Neural cell (in vitro differentiated cells): ENCODE results near the gene HUNK. TPM values are rescaled to one million over a fixed set of nuclear protein-coding genes. Genes with fewer than 3 reads are reported as not detected.

Source experiments
- H2AFZ ChIP-seq: fragments of 200-600, 300-800 bp; sonication (generic), shearing (Covaris generic); 2 replicates; pipeline ENCODE4 v1.6.0; 2014; ENCODE audit warnings: low read depth, mild to moderate bottlenecking, antibody characterized with exemption, low read length, moderate library complexity
- H3F3A ChIP-seq: fragments of 200-600 bp; shearing (Covaris generic); 2 replicates; pipeline ENCODE4 v1.6.1; 2016; ENCODE audit warnings: mild to moderate bottlenecking, moderate library complexity, mixed read lengths, antibody characterized with exemption, low read length; ENCODE audit not compliant: insufficient read depth, poor library complexity, severe bottlenecking
- H3K27ac ChIP-seq: fragments of 200-600, 300-800 bp; sonication (generic), shearing (Covaris generic); 2 replicates; pipeline ENCODE4 v1.5.1; 2014; ENCODE audit warnings: mild to moderate bottlenecking, low read length, moderate library complexity
- H3K27me3 ChIP-seq: fragments of 300-800, 200-600 bp; sonication (generic), shearing (Covaris generic); 2 replicates; pipeline ENCODE4 v1.6.0; 2014; ENCODE audit warnings: mild to moderate bottlenecking, low read depth, low read length, moderate library complexity; ENCODE audit not compliant: insufficient read depth
- H3K36me3 ChIP-seq: fragments of 300-800, 200-600 bp; sonication (generic), shearing (Covaris generic); 2 replicates; pipeline ENCODE4 v1.5.1; 2014; ENCODE audit warnings: mild to moderate bottlenecking, antibody characterized with exemption, low read length, moderate library complexity; ENCODE audit not compliant: insufficient read depth
- H3K4me2 ChIP-seq: fragments of 300-800, 200-600 bp; sonication (generic), shearing (Covaris generic); 2 replicates; pipeline ENCODE4 v1.6.0; 2014; ENCODE audit warnings: mild to moderate bottlenecking, low read length
- H3K4me3 ChIP-seq: fragments of 300-800, 200-600 bp; sonication (generic), shearing (Covaris generic); 2 replicates; pipeline ENCODE4 v1.5.1; 2014; ENCODE audit warnings: mild to moderate bottlenecking, low read length, moderate library complexity
- H3K79me2 ChIP-seq: fragments of 200-600 bp; shearing (Covaris generic); replicated peaks from 2 replicates; pipeline ENCODE4 v1.6.0; 2014; ENCODE audit warnings: mild to moderate bottlenecking, low read length, moderate library complexity; ENCODE audit not compliant: insufficient read depth
- H3K9ac ChIP-seq: fragments of 300-800, 200-600 bp; sonication (generic), shearing (Covaris generic); 2 replicates; pipeline ENCODE4 v1.6.1; 2016; ENCODE audit warnings: mild to moderate bottlenecking, low read length, mixed read lengths
- H3K9me2 ChIP-seq: fragments of 200-600 bp; shearing (Covaris generic); 2 replicates; pipeline ENCODE4 v1.6.1; 2016; ENCODE audit warnings: mild to moderate bottlenecking, low read length, mixed read lengths; ENCODE audit not compliant: insufficient read depth
- H3K9me3 ChIP-seq: fragments of 200-600, 300-800 bp; sonication (generic), shearing (Covaris generic); 2 replicates; pipeline ENCODE4 v1.6.1; 2016; ENCODE audit warnings: mild to moderate bottlenecking, mixed run types, low read length, moderate library complexity, mixed read lengths
- H4K20me1 ChIP-seq: fragments of 200-600 bp; shearing (Covaris generic); 2 replicates; pipeline ENCODE4 v1.6.1; 2016; ENCODE audit warnings: mild to moderate bottlenecking, mixed run types; ENCODE audit not compliant: insufficient read depth
- CTCF ChIP-seq: fragments of 450-650 bp; IDR thresholded peaks from 2 replicates; pipeline ENCODE4 v1.5.1; 2014; ENCODE audit warnings: antibody characterized with exemption, mild to moderate bottlenecking, moderate library complexity; ENCODE audit not compliant: poor library complexity, severe bottlenecking
- EP300 ChIP-seq: fragments of 450-650 bp; conservative IDR thresholded peaks from 2 replicates; pipeline ENCODE4 v1.6.1; 2014; ENCODE audit warnings: antibody characterized with exemption, mild to moderate bottlenecking, moderate library complexity; ENCODE audit not compliant: poor library complexity, severe bottlenecking
- EZH2 ChIP-seq: fragments of 200-600, 300-800 bp; shearing (Covaris generic), sonication (generic); IDR thresholded peaks from 2 replicates; pipeline ENCODE4 v1.6.1; 2014; ENCODE audit warnings: antibody characterized with exemption, low read length, borderline replicate concordance, mild to moderate bottlenecking; ENCODE audit not compliant: insufficient read depth, poor library complexity, severe bottlenecking
- MXI1 ChIP-seq: fragments of 450-650 bp; conservative IDR thresholded peaks from 2 replicates; pipeline ENCODE4 v1.6.1; 2014; ENCODE audit warnings: antibody characterized with exemption, mild to moderate bottlenecking; ENCODE audit not compliant: poor library complexity, severe bottlenecking
- POLR2AphosphoS5 ChIP-seq: IDR thresholded peaks from 2 replicates; pipeline ENCODE4 v1.6.1; 2012
- RAD21 ChIP-seq: fragments of 450-650 bp; conservative IDR thresholded peaks from 2 replicates; pipeline ENCODE4 v1.6.1; 2014; ENCODE audit warnings: antibody characterized with exemption, mild to moderate bottlenecking, moderate library complexity
- REST ChIP-seq: IDR thresholded peaks from 2 replicates; pipeline ENCODE4 v1.6.1; 2012; ENCODE audit warnings: borderline replicate concordance
- SMC3 ChIP-seq: fragments of 450-650 bp; conservative IDR thresholded peaks from 2 replicates; pipeline ENCODE4 v1.6.1; 2014; ENCODE audit warnings: antibody characterized with exemption, mild to moderate bottlenecking, moderate library complexity; ENCODE audit not compliant: poor library complexity
- TAF1 ChIP-seq: IDR thresholded peaks from 2 replicates; pipeline ENCODE4 v1.6.1; 2012; ENCODE audit warnings: low read depth
- polyA plus RNA-seq: library from polyadenylated mRNA; depleted of rRNA; stranded (reverse); fragments of >200 nt; gene quantifications from 2 replicates; pipeline ENCODE4 v1.2.3, GENCODE V29; 2014

Gene HUNK
- polyA plus RNA-seq, 1 donor from 2014 or later = 9.3 TPM

- H3K27me3 ChIP-seq = no peaks in the 10 kb centered on the region
- H3K36me3 ChIP-seq = no peaks in the 10 kb centered on the region
- no peaks in the 10 kb centered on the region for H4K20me1 ChIP-seq
- no peak overlapping the region for H3K4me3 ChIP-seq
- H3F3A ChIP-seq = no peaks in the 10 kb centered on the region
- no peaks in the 10 kb centered on the region for H3K9me3 ChIP-seq
- TF ChIP-seq POLR2AphosphoS5 = no peak
- peaks cover 5% of the 10 kb centered on the region for H3K79me2 ChIP-seq
- no peak overlapping the region for H2AFZ ChIP-seq
- H3K27ac ChIP-seq = no peak overlapping the region
- no peaks in the 10 kb centered on the region for H3K9me2 ChIP-seq
- no peak overlapping the region for H3K9ac ChIP-seq
- no peak overlapping the region for H3K4me2 ChIP-seq
These were observed 45.5 kb downstream of the HUNK start for GRCh38 chr21:31918250-31918775.

- Histone ChIP-seq H3K27ac (no peak overlapping the region), H2AFZ (no peak overlapping the region), H3K36me3 (no peaks in the 10 kb centered on the region), H3K9me2 (no peaks in the 10 kb centered on the region), H3K27me3 (no peaks in the 10 kb centered on the region), H3K79me2 (peaks cover 5% of the 10 kb centered on the region), H3K9ac (no peak overlapping the region), H3K9me3 (no peaks in the 10 kb centered on the region), H3K4me2 (no peak overlapping the region), H4K20me1 (no peaks in the 10 kb centered on the region), H3K4me3 (no peak overlapping the region), H3F3A (no peaks in the 10 kb centered on the region)
- TF ChIP-seq RAD21 = no peak
- no peak for TF ChIP-seq REST
- no peak for TF ChIP-seq EP300
- no peak for TF ChIP-seq CTCF
- TF ChIP-seq MXI1 = no peak
- TF ChIP-seq POLR2AphosphoS5 = no peak
- no peak for TF ChIP-seq EZH2
- TF ChIP-seq SMC3 = no peak
- TF ChIP-seq TAF1 = no peak
These were observed 47.5 kb downstream of the HUNK start for GRCh38 chr21:31920275-31920674.

- Histone ChIP-seq H3K9me3 (no peaks in the 10 kb centered on the region), H3K27ac (no peak overlapping the region), H3K27me3 (no peaks in the 10 kb centered on the region), H4K20me1 (no peaks in the 10 kb centered on the region), H3F3A (no peaks in the 10 kb centered on the region), H3K36me3 (no peaks in the 10 kb centered on the region), H3K9me2 (no peaks in the 10 kb centered on the region), H3K79me2 (peaks cover 5% of the 10 kb centered on the region), H2AFZ (no peak overlapping the region), H3K4me3 (no peak overlapping the region), H3K4me2 (no peak overlapping the region), H3K9ac (no peak overlapping the region)
- no peak for TF ChIP-seq SMC3
- no peak for TF ChIP-seq REST
- no peak for TF ChIP-seq TAF1
- TF ChIP-seq RAD21 = no peak
- no peak for TF ChIP-seq POLR2AphosphoS5
- no peak for TF ChIP-seq CTCF
- TF ChIP-seq MXI1 = no peak
- TF ChIP-seq EP300 = no peak
- TF ChIP-seq EZH2 = no peak
These were observed 48.3 kb downstream of the HUNK start for GRCh38 chr21:31921079-31921478.
